IPS DF 6.9 (cell line): ENCODE results near the gene ACOT13.
"Not testable (repeated sequence)": the region's sequence is repeated elsewhere in the genome, so short reads cannot be mapped to it uniquely, and the experiment has no call there.

Source experiments
- DNase-seq: peaks from one replicate; pipeline ENCODE4 v3.0.0-alpha.2; 2013; ENCODE audit warnings: low read depth, low spot score
- H3K27ac ChIP-seq: one replicate; pipeline ENCODE4 v1.5.1; 2013; ENCODE audit warnings: low read length, control low read depth
- H3K27me3 ChIP-seq: 2 replicates; pipeline ENCODE4 v1.6.1; 2013; ENCODE audit warnings: mild to moderate bottlenecking, low read length; ENCODE audit not compliant: control insufficient read depth, insufficient read depth
- H3K36me3 ChIP-seq: 2 replicates; pipeline ENCODE4 v1.6.1; 2013; ENCODE audit warnings: low read length; ENCODE audit not compliant: control insufficient read depth, insufficient read depth
- H3K4me1 ChIP-seq: 2 replicates; pipeline ENCODE4 v1.6.1; 2013; ENCODE audit warnings: low read length; ENCODE audit not compliant: control insufficient read depth, insufficient read depth
- H3K4me3 ChIP-seq: 2 replicates; pipeline ENCODE4 v1.5.1; 2013; ENCODE audit warnings: mild to moderate bottlenecking, low read length
- H3K9me3 ChIP-seq: 2 replicates; pipeline ENCODE4 v1.6.1; 2013; ENCODE audit warnings: low read length, inconsistent platforms; ENCODE audit not compliant: control insufficient read depth, insufficient read depth
- WGBS: extraction: QIAGEN DNeasy Blood & Tissue Kit; methylation state at CpG from one replicate; pipeline ENCODE4 v1.1.7; 2013; ENCODE audit warnings: mixed read lengths, missing lambda C conversion rate; ENCODE audit not compliant: insufficient read length, insufficient coverage; 5-methylcytosine and 5-hydroxymethylcytosine counted together

ACOT13 gene

GRCh38 chr6:24721461-24722215 is 54.8 kb downstream of the ACOT13 start:
- Histone ChIP-seq H3K27ac (peak overlapping the region; percentile 48), H3K36me3 (no peaks in the 10 kb centered on the region), H3K27me3 (no peaks in the 10 kb centered on the region), H3K4me3 (peak overlapping the region; percentile 74; the same call in 1 of the 2 replicates), H3K4me1 (no peaks in the 10 kb centered on the region), H3K9me3 (no peaks in the 10 kb centered on the region)
- no CpG with 5 or more reads among the region's 26 CpGs for WGBS
- DNase-seq: no peak

DNA sequence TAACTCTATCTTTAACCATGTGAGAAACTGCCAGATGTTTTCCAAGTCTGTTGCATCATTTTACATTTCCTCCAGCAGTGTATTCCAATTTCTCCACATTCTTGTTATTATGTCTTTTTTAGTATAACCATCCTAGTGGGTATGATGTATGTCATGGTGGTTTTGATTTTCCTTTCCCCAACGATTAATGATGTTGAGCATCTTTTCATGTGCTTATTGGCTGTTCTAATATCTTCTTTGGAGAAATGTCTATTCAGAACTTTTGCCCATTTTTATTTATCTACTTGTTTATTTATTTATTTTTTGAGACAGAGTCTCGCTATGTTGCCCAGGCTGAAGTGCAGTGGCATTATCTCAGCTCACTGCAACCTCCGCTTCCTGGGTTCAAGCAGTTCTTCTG is 56.4 kb downstream of the ACOT13 start:
- no peak for DNase-seq
- Histone ChIP-seq H3K9me3 (no peaks in the 10 kb centered on the region), H3K27ac (no peak overlapping the region), H3K4me1 (no peaks in the 10 kb centered on the region), H3K4me3 (no peak overlapping the region), H3K27me3 (no peaks in the 10 kb centered on the region), H3K36me3 (no peaks in the 10 kb centered on the region)
- WGBS: no CpG with 5 or more reads among the region's 3 CpGs

DNA sequence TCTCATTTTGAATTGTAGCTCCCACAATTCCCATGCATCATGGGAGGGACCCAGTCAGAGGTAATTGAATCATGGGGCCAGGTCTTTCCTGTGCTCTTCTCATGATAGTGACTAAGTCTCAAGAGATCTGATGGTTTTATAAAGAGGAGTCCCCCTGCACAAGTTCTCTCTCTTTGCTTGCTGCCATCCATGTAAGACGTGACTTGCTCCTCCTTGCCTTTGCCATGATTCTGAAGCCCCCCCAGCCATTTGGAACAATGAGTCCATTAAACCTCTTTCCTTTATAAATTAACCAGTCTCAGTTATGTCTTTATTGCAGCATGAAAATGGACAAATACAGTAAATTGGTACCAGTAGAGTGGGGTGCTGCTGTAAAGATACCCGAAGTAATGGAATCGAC is 63.8 kb downstream of the ACOT13 start:
- no CpG with 5 or more reads among the region's 3 CpGs for WGBS
- not testable (repeated sequence) for H3K4me1 ChIP-seq, DNase-seq

GRCh38 chr6:24731456-24732134 is 64.7 kb downstream of the ACOT13 start:
- DNase-seq, H3K4me3 ChIP-seq, H3K27me3 ChIP-seq, H3K36me3 ChIP-seq, H3K9me3 ChIP-seq, H3K4me1 ChIP-seq, H3K27ac ChIP-seq: not testable (repeated sequence)
- no CpG with 5 or more reads among the region's 6 CpGs for WGBS

More for the DNA sequence above, 63.8 kb downstream of the ACOT13 start:
- H3K9me3 ChIP-seq, H3K27ac ChIP-seq, H3K36me3 ChIP-seq, H3K4me3 ChIP-seq, H3K27me3 ChIP-seq: not testable (repeated sequence)

GRCh38 chr6:24734166-24734565 is 67.3 kb downstream of the ACOT13 start:
- no peaks in the 10 kb centered on the region for H3K36me3 ChIP-seq
- H3K4me1 ChIP-seq: no peaks in the 10 kb centered on the region
- H3K4me3 ChIP-seq: no peak overlapping the region
- WGBS: no CpG with 5 or more reads among the region's 1 CpG
- no peak overlapping the region for H3K27ac ChIP-seq
- H3K27me3 ChIP-seq: no peaks in the 10 kb centered on the region
- no peak for DNase-seq
- no peaks in the 10 kb centered on the region; the same call in 1 of the 2 replicates for H3K9me3 ChIP-seq

- WGBS: no CpG with 5 or more reads among the region's 4 CpGs
- not testable (repeated sequence) for H3K27me3 ChIP-seq, DNase-seq, H3K4me3 ChIP-seq, H3K36me3 ChIP-seq, H3K9me3 ChIP-seq, H3K4me1 ChIP-seq, H3K27ac ChIP-seq
Observed at GRCh38 chr6:24734710-24735109, 67.8 kb downstream of the ACOT13 start.

- H3K4me3 ChIP-seq: no peak overlapping the region
- H3K4me1 ChIP-seq: no peaks in the 10 kb centered on the region
- no peaks in the 10 kb centered on the region for H3K27me3 ChIP-seq
- H3K36me3 ChIP-seq: no peaks in the 10 kb centered on the region
- no peaks in the 10 kb centered on the region for H3K9me3 ChIP-seq
- DNase-seq: no peak
- WGBS: no CpG with 5 or more reads among the region's 3 CpGs
- no peak overlapping the region for H3K27ac ChIP-seq
Observed at GRCh38 chr6:24738741-24739140, 71.9 kb downstream of the ACOT13 start.

DNA sequence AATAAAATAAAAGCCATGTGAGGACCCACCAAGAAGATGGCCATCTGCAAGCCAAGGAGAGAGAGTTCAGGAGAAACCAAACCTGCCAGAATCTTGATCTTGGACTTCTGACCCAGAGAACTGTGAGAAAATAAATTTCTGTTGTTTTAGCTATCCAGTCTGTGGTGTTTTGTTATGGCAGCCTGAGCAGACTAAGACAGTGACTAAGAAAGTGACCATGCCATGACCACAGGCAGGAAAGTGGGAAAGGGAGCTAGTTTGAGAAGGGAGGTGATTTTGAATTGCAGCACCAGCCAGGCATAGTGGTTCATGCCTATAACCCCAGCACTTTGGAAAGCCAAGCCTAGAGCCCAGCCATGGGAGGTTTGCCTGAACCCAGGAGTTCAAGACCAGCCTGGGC is 74.0 kb downstream of the ACOT13 start:
- no peak overlapping the region for H3K27ac ChIP-seq
- no peaks in the 10 kb centered on the region for H3K36me3 ChIP-seq
- no peak for DNase-seq
- no peaks in the 10 kb centered on the region for H3K27me3 ChIP-seq
- no peak overlapping the region for H3K4me3 ChIP-seq
- H3K4me1 ChIP-seq: no peaks in the 10 kb centered on the region
- H3K9me3 ChIP-seq: no peaks in the 10 kb centered on the region

- H3K27me3 ChIP-seq: no peaks in the 10 kb centered on the region
- no peak overlapping the region for H3K27ac ChIP-seq
- H3K4me3 ChIP-seq: no peak overlapping the region
- no peaks in the 10 kb centered on the region for H3K9me3 ChIP-seq
- WGBS: no CpG with 5 or more reads among the region's 5 CpGs
- H3K36me3 ChIP-seq: no peaks in the 10 kb centered on the region
- no peak for DNase-seq
- H3K4me1 ChIP-seq: no peaks in the 10 kb centered on the region
Observed at GRCh38 chr6:24742216-24742738, 75.4 kb downstream of the ACOT13 start.

DNA sequence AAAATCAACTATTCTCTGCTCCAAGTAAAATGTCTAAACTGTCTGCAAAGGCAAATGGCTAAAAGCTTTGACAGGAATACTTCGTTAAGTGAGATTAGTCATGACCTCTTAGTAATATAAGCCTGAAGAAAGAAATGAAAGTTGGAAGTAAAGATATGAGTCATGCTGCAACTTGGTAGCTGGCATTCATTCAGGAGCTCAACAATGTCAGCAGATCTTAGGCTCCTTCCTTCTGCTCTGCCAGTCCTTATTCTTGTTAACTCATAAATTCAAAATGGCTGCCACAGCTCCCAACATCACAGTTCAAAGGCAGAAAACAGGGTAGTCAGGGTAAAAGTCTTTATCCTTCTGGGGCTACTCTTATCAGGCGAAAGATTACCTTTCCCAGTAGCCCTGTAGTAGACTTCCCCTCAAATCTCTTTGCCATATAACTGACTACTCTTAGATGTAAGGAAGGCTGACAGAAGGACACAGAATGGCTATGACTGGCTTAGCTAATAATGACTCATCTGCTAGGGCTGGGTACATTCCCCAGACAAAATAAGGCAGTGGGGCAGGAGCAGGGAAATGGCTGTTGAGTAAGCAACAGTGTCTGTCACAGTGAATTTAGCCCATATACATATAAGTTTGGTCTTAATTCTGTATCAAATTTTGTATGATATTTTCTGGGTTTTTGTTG is 76.5 kb downstream of the ACOT13 start:
- Histone ChIP-seq H3K9me3 (no peaks in the 10 kb centered on the region), H3K27me3 (no peaks in the 10 kb centered on the region), H3K27ac (no peak overlapping the region), H3K4me3 (no peak overlapping the region), H3K36me3 (no peaks in the 10 kb centered on the region), H3K4me1 (no peaks in the 10 kb centered on the region)
- WGBS: no CpG with 5 or more reads among the region's 2 CpGs
- DNase-seq: no peak
